ENCODE measurements around the gene ZDHHC5.

ZDHHC5 gene

DNA sequence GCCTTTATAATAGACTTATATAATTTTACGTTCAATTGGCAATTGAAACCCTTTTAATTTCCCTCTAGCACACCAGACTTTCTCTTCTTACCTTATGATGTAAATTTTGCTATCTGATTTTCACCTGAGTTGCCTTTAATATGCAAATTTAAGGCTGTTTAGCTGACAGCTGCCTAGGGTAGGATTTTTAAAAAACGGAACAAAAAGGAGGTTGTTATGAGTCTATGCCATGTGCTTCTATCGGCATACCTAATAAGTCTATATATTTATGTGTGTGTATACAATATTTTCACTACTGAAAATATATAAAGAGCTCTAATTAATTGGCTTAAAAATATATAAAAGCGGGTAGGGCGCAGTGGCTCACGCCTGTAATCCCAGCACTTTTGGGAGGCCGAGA lies 61.6 kb downstream of the ZDHHC5 start:
- DNase-seq (ENCODE audit: low spot score): no peak

DNA sequence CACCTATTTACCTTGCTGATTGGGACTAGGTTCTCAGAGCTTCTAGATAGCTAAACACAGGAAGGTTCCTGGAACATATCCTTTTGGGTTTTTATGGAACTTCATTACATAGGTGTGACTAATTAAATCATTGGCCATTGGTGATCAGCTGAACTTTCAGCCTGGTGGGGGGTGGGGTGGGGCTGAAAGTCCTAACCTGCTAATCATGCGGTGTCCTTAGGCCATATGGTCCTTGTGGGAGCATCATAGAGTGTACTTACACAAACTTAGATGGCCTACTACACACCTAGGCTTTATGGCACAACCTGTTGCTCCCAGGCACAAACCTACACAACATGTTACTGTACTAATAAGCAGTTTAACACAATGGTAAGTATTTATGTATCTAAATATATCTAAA lies 64.7 kb downstream of the ZDHHC5 start:
- no peak for DNase-seq (ENCODE audit: low spot score)

DNA sequence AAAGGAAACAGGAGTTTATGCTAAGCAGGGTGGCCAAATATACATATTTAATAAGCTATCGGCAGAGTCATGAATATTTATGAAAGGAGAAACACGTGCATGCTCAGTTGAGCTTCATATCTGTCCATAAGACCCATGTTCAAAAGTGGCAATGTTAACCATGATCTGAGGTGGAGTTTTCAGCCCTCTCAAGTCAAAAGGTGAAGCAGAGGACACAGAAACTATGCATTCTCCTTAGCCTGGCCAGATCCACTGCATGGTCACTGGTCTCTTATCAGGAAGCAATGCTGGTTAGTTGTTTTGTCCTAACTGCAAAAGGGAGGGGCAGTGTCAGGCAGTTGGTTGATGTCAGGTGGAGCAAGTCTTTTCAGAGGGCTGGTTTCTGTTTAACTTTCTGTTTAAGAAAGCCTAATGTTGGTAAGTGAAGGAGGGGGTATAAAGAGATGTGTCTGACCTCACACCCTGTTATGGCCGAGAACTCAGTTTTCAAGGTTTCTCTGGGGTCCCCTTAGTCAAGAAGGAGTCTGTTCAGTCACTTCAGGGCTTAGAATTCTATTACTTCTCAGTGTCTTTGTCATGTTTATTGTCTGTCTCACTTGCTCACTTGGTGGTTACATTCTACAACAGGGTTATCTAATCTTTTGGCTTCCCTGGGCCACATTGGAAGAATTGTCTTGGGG lies 67.8 kb downstream of the ZDHHC5 start:
- no peak for DNase-seq (ENCODE audit: low spot score)

DNA sequence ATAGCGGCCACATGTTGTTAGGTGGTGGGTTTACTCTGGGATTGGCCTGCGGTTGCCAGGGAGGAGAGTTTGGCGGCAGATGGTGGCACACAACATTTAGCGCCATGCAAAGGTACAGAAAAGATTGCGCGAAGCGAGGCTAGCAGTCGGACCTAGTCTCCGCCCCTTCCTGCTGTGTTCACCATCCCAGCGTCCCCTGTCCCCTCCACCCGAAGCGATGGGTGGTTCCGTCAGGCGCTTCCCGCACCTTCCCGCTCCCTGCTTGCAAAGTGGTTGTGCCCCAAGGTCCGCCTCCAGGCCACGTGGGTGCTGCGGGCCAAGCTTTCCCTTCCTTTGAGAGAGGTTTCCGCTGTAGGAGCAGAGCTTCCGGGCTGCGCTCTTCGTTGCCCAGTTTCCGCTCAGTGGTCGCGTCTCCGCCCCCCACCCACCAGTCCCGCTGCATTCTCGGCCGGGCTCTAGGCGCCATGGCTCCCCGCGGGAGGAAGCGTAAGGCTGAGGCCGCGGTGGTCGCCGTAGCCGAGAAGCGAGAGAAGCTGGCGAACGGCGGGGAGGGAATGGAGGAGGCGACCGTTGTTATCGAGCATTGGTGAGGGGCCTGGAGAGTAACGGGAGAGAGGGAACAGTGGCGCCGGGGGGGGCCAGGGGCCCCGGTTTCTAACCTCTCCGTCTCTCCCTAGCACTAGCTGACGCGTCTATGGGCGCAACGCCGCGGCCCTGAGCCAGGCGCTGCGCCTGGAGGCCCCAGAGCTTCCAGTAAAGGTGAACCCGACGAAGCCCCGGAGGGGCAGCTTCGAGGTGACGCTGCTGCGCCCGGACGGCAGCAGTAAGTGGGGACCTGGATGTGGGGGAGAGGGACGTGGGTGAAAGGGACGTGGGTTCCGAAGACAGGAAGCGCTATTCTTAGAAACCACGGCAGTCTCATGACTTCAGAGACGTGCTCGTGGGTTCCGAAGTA lies 73.5 kb downstream of the ZDHHC5 start, which contains the start of gene SELENOH:
Gene SELENOH (plus strand): TSS at position 360 of the 955 bp plus-strand sequence. CDS start 105 bp downstream, at position 465.
- DNase-seq (ENCODE audit: low spot score): peak; percentile 97

DNA sequence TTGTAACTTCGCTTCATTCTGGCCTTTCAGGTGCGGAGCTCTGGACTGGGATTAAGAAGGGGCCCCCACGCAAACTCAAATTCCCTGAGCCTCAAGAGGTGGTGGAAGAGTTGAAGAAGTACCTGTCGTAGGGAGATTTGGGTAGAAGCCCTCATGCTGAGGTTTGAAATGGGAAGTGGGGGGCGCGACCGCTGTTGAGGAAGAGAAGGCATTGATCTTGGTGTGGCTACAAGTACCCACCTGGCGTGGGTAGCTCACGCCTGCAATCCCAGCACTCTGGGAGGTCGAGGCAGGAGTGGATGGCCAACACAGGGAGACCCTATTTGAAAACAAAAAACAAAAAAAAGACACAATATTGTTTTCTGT lies 74.2 kb downstream of the ZDHHC5 start:
- no peak for DNase-seq (ENCODE audit: low spot score)

DNA sequence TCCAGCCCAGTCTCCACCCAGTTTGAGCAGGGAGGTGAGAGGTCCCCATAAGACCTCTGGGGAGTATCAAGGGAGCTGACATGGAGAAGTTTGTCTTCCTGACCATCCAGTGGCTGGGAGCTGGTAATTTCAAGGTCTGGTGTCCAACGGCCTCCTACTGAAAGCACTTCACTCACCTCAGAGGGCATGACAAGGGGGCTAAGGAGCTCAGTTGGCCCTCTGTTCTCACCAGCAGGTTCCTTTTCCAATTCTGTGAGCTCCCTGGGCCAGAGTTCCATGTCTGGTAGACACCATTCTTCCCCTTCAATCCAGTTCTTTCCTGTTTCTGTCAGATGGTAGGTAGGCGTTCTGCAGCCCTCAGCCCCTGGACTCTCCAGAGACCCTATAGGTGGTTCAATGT lies 76.4 kb downstream of the ZDHHC5 start:
- no peak for DNase-seq (ENCODE audit: low spot score)

DNA sequence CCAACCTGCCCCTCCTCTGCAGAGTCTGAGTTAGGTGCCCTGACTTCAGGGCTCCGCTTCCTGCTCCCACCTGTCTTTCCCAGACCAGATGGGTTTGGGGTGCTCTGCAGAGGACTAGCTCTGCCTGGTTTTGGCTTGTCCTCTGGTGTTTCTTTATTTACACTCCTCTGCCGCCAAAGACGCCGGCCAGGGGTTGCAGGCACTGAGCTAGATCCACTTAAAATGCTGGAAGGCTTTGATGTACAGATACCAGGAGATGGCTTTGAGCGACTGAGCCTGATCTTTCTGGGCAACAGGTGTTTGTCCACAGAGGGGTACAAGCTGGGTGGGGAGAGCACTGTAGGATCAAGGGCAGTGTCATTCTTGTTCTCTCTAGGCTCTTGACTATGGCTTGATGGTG lies 77.3 kb downstream of the ZDHHC5 start:
- no peak for DNase-seq (ENCODE audit: low spot score)

DNA sequence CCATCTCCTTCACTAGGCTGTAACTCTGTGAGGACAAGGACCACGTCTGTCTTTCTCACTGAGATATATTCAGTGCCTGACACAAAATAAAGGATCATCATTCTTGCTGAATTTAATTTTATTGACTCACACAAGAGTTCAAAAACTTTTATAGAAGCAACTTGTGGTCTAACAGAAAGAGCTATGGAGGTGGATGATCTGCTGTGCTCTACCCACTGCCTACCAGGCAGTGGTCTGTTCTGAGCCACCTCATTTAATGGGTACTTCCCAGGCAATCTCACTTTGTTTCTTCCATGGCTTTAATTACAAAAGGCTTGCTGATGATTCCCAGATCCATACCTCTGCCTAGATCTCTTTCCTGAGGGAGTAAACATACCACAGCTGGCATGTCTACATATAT lies 79.0 kb downstream of the ZDHHC5 start:
- DNase-seq (ENCODE audit: low spot score): no peak

Measured in activated CD4-positive, alpha-beta T cell treated with anti-CD3 and anti-CD28 coated beads, Interleukin-2, Interleukin-4, amounts not matched to agents 100 ng/mL and 50 ng/mL, durations not matched to agents 16 hours and 8 hours (primary cell).